Medulla oblongata (tissue), 1 donor: ENCODE measurements around the gene TMEM131.
"Not testable (repeated sequence)": the region's sequence is repeated elsewhere in the genome, so short reads cannot be mapped to it uniquely, and the experiment has no call there.

Source experiments
- DNase-seq: peaks from one replicate; pipeline ENCODE4 v3.0.0-alpha.2; 2015; ENCODE audit errors: extremely low spot score

The TMEM131 gene

DNA sequence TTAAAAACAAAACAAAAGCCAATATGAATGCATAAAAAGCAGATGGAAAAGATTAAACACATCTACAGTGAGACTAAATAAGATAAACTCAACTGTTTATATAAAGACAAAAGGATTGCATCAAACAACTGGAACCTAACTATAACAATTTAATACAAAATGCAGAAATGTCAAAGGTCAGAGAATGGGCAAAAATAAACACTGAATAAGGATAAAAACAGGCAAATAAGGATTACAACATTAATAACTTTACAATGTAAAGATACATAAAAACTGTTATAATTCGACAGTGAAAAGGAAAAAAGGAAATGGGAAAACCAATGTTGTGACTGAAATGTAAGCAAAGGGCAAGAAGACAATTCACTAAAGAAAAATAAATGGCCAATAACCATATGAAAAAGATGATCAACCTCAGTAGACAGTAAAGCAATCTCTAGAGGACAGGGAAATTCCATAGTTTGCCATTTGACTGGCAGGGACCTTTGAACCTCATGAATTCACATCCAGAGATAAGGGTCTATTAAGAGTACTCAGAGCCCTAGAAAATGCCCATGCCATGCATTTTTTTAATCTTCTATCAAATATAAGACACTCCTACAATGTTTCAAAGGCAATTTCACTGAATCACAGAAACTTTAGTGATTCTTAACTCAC, 83.7 kb downstream of the TMEM131 start:
- no peak for DNase-seq

DNA sequence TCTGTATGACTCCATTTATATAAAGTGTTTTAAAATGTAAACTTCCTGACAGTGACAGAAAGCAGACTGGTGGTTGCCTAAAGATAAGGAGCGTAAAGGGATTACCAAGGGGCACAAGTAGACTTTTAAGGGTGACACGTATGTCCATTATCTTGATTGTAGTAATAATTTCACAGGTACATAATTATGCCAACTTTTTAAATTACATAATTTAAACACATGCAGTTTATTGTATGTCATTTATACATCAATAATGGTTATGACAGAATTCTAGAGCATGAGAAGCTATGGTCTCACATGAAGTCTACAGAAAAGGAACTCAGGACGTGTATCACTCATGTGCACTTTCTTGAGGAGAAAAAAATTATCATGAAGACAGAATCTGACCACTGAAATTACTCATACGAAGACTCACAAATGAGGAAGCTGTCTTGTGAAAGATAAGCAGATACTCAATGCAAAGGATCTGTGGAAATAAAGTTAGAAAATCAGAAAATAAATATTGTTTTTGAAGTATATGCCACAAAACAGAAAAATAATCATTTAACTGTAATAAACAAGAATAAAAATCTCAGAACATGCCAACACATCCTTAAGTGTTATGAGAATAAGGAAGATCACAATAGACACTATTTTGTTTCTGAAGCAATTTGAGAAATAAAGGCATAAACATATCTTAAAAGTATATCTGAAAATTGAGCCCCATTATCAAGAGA, 84.4 kb downstream of the TMEM131 start:
- DNase-seq: peak; percentile 36

DNA sequence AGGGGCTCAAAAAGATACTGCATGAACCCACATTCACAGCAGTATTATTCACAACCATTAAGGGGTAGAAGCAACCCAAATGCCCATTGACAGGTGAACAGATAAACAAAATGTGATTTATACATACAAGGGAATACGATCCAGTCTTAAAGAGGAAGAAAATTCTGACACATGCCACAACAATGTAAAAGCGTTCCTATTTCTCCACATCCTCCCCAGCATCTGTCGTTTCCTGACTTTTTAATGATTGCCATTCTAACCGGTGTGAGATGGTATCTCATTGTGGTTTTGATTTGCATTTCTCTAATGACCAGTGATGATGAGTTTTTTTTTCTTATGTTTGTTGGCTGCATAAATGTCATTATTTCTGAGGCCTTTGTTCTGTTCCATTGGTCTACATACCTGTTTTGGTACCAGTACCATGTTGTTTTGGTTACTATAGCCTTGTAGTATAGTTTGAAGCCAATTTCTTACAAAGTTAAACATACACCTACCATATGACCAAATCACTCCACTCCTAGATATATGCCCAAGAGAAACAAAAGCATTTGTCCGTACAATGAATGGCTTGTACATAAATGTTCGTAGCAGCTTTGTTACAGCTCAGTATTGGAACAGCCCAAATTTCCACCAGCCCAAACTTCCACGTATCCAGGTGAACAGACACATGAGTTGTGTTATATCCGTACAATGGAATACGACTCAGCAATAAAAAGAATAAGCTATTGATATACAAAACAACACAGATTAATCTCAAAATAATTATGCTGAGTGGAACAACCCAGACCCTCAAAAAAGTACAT, 85.1 kb downstream of the TMEM131 start:
- no peak for DNase-seq

DNA sequence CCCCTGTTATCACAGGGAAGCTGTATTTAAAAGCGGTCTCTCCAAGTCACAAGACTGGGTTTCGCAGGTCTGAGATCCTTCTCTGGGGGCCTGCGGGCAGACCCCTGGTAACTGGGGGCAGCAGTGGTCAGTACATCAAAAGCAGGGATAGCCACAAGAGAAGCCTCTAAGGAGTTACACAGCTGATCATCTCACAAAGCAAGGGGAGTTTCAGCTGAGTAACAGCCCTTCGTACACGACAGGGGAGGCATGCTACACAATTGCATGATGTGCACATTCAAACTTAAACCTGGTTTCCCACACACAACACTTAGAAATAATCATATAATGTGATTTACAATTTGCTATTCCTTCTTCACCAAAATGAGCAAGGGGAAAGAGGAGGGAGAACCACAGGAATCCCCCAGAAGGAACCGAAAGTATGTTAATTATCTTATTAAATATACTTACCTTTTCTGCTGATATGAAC, 87.5 kb downstream of the TMEM131 start:
- DNase-seq: no peak

DNA sequence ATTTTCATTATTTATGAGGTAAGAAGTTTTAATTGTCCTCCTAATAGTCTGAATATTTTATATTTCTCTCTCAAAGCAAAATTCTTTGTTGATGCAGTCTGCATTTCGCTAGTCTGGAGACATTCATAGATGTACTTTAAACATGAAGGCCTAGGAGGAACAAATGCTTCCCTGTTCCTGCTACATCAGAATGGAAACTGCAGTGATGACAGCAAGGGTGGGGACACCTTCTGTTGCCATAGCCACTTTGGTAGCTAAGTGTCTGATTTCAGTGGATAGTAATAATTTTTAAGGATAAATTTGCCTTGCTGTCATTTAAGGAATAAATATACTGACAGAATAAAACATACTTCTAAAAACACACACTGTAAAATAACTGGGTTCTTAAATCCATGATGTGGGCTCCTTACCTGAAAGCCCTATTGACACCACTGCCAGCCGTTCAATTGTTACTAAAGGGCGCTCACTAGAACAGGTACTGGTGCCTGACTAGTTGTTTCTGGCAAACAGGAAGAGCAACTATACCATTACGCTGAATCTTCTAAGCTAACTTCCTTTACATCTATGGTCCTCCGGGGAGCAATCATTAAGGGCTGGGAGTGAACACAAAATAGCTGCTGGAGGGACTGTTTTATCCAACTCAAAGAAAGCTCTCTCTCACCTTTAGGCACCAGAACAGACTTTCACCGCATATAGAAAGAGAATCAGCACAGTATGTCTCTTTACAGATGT, 88.2 kb downstream of the TMEM131 start:
- no peak for DNase-seq

DNA sequence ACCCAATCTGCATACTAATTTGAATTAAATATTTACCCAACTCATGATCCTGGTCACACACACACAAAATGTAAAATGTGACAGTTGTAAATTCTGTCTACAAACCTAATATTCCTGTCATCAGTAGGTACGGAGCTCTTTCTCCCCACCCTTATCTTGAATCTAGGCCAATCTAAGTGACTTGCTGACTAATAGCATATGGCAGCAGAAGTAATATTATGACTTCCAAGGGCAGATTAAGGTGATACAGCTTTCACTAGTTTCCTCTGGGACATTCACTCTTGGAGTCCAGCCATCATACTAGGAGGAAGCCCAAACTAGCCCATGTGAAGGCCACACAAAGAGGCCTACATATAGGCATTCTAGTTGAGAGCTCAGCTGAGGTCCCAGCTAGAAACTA, 89.4 kb downstream of the TMEM131 start:
- DNase-seq: no peak

DNA sequence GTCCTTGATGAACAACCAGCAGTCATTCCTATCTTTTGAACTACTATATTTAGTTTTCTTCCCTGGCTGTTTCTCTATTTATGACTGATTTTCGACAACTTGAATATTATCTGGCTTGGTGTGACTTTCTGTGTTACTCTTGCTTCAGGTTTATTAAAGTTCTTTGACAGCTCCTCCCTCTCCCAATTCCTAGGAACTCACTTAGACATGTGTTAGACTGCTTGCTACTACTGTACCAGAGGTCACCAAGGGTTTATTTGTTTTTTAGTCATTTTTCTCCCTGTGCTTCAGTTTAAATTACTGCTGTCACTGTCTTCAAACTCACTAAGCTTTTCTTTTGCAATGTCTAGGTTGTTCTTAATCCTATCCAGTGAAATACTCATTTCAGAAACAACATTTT, 90.5 kb downstream of the TMEM131 start:
- DNase-seq: no peak

DNA sequence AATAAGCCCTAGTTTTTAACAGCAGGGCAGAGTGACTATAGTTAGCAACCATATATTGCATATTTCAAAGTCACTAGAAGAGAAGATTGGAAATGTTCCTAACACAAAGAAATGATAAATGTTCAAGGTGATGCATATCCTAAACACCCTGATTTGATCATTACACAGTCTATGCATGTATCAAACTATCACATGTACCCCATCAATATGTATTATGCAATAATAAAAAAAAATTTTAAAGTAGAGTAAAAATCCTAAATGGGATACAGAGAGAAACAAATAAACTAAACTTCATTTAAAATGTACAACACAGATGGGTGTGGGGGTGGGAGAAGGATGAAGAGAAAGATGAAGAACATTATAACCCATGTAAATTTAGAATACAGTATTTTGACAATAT, 93.9 kb downstream of the TMEM131 start:
- no peak for DNase-seq

DNA sequence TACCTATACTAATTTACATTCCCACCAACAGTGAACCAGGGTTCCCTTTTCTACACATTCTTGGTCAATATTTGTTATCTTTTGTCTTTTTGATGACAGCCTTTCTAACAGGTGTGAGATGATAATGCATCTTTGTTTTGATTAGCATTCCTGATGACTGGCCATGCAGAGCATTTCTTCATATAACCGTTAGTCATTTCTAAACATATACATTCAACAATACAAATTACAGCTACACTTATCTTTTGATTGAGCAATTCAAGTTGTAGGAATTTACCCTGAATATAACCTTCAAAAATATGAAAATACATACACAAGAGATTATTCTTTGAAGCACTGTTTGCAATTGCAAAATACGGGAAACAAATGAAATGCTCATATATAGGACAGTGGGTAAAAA, 94.9 kb downstream of the TMEM131 start:
- DNase-seq: no peak

DNA sequence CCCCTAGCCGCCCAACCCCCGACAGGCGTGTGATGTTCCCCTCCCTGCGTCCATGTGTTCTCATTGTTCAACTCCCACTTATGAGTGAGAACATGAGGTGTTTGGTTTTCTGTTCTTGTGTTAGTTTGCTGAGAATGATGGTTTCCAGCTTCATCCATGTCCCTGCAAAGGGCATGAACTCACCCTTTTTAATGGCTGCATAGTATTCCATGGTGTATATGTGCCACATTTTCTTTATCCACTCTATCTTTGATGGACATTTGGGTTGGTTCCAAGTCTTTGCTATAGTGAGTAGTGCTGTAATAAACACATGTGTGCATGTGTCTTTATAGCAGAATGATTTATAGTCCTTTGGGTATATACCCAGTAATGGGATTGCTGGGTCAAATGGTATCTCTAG, 102.7 kb downstream of the TMEM131 start:
- DNase-seq: not testable (repeated sequence)

DNA sequence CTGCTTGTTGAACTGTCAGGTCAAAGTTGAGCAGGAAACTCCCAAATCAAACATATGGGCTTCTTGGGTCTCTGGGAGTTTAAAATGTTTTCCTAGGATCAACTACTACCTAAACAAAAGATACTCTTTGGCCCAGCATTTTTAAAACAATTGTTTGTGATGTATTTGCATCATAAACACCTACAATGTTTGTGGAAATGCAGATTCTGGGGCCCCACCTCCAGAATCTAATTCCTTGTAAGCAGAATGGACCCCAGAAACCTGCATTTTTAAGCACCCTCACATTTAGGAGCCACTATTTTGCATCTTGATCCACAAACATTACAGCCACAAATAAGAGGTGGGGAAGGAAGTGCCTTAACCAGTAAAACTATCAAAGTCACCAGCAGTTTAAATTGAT, 104.1 kb downstream of the TMEM131 start:
- no peak for DNase-seq

DNA sequence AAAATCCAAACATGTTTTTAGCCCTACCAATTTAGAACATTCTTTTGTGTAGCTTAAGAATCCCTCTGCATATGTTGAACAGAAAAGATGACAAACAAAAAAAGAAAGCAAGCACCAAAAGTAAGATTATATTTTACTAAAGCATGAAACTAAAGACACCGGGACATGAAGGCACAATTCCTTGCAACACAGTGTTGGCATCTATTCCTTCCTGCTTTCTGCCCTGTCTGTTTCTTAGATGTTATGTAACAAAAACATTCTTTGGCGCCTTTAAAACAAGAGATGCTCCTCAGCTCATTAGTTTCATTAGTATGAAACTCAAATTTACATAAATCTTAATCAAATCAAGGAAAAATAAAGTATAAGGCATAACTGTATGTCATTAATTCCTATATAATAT, 106.6 kb downstream of the TMEM131 start:
- DNase-seq: no peak

DNA sequence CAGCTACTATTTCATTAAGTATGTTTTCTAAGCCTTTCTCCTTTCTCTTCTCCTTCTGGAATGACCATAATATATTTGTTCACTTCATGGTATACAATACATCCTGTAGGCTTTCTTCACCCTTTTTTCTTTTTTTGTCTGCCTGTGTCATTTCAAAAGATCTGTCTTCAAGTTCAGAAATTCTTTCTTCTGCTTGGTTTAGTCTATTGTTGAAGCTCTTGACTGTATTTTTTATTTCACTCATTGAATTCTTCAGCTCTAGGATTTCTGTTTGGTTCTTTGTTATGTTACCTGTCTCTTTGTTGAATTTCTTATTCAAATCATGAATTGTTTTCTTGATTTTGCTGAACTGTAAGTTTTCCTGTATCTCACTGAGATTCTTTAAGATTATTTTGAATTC, 109.9 kb downstream of the TMEM131 start:
- DNase-seq: no peak

DNA sequence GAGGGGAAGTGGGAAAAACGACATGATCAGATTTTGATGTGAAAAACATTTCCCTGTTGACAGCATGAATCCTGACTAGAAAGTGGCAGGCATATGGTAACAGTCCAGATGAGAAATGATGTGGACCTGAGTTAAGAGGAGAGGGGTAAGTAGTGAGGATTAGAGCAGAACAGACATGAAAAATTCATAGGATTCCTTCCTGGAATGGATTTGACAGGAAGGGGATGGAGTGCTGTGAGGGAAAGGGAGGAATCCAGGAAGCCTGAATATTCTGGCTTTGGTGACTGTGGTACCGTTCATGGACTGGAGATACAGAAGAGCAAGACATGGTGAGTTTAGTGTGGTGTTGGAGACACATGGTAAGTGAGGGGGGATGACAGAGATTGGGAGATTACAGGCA, 115.4 kb downstream of the TMEM131 start:
- DNase-seq: no peak

DNA sequence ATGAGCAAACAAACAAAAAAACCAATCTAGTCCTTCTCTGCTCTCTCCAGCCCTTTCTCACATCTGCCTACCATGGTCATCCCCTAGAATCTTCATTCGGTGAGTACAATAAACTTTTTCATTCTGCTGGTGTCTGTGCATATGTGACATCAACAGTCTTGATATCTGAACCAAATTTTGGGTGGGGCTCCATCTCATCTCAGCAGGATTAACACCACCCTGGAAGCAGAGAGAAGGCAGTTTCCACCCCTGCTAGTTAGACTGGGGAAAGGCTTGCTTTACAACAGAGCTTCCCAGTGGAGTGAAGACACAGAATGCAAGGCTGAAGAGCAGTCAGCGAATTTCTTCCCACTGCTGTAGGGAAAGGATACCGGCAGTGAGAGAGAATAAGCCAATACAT, 116.9 kb downstream of the TMEM131 start:
- DNase-seq: no peak

DNA sequence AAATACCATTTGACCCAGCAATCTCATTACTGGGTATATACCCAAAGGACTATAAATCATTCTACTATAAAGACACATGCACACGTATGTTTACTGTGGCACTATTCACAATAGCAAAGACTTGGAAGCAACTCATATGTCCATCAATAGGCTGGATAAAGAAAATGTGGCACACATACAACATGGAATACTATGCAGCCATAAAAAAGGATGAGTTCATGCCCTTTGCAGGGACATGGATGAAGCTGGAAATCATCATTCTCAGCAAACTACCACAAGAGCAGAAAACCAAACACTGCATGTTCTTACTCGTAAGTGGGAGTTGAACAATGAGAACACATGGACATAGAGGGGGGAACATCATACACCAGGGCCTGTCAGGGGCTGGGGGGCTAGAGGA, 117.4 kb downstream of the TMEM131 start:
- DNase-seq: not testable (repeated sequence)

DNA sequence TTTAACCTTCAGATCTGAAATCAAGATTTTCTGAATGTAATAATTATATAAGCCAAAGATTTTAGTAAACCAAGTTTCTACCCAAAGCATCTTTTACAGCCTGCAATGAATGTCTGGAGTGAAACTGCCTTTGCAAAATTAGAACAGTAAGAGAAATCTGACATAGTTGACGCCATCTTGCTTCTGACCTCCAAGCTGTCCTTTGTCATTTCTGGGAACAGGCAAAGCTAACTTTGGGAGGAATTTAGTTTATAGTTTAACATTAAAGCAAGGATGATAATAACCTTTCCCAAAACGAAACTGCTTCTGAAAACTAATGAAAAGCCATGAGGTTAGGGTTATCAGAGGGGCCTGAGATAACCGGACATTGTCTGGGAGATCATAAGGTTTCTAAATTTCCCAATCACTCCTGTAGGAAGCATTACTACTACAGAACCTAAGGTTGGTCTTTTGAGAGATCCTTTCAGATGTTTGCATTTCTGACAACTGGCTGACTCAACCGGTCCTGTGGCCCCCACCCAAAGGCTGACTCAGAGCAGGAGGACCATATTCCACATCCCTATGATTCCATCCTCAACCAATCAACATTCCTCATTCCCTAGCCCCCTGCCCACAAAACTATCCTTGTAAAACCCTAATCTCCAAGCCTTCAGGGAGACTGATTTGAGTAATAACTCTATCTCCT, 124.5 kb downstream of the TMEM131 start:
- no peak for DNase-seq

DNA sequence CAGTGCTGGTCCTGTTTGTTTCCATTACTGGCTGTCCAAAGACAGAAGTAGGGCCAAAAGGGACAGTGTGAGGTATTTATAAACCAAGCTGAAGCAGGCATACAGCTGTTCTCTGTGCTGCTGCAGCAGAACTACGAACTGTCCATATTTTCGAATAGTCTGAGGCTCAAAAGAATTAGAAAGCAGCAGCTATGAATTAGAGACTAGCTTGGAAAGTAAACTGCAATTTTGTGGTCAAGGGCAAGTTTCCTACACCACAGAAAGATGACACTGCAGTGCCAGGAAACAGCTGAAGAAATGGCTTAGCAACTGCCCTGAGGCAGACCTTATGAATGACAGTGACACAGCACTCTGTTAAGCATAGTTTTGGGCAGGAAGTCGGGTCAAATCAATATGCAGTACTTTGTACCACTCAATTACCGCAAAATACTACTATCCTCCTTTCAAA, 125.3 kb downstream of the TMEM131 start:
- DNase-seq: peak; percentile 54

DNA sequence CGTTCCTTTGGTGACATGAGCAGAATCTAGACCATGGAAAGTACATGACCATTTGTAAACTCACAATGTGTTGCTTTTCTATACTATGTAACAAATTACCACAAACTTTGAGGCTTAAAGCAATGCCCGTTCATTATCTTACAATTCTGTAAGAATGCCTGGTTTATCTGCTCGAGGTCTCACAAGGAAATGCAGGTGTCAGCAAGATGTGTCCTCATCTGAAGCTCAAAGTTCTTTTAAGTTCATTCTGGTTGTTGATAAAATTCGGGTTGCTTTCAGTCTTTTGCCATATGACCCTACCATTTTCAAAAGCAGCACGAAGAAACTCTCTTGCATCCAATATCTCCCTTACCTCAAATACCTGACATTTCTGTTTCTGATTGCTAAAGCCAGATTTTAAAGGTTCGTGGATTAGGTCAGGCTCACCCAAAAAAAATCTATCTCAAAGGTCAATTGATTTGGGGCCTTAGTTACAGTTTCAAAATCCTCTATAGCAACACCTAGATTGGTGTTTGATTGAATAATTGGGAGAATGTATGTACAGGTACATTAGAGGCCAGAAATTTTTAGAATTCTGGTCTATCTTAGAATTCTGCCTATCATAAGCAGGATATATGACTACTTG, 125.9 kb downstream of the TMEM131 start:
- no peak for DNase-seq

DNA sequence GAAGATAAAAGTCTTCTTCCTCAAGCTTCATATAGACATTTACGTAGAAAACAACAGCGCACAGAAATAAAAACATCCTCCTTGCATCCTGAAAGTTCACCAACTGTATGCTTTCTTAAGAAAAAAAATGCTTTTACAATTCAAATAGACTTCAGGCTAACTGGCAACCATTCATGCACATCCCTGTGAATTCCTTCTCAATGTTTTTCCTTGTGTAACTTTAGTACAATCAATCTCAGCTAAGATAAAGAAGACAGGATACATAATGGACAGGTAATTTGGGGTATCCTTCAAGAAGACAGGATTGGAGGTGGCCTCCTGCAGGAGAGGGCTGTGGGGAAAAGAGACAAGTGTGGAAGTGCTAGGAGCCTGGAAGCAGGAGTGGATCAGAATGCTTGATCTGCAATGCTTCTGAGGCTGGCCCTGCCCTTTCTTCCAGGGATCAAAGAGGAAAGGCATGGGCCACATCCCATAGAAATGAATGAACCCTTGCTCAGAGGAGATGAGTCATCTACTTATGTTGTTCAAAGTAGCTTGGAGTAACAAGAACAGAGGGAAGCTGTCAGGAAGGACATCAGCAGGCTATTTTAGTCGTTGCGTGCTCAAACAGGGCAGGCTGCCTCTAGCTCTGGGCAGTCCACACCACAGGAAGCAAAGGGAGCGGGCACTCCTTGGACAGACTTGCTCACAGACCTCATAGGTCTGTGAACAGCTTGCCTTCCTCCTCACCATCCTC, 126.6 kb downstream of the TMEM131 start:
- peak; percentile 12 for DNase-seq
